T-cell (primary cell): Measurements from ENCODE around the gene GATA6. TPM values are rescaled to one million over a fixed set of nuclear protein-coding genes. Genes with fewer than 3 reads are reported as not detected.

Experiments
- ATAC-seq, 4 experiments: fragments of 200-7000 bp in 3 of 4; fragments of 150-1000 bp in 1 of 4; cut with Tn5 transposase; replicated peaks in 1 of 4; 1 replicate in 3 of 4; 2 replicates in 1 of 4; pipeline ENCODE4 v1.10.0; 2021; ENCODE audit warnings: moderate library complexity in 3 of 4, mild to moderate bottlenecking in 2 of 4, moderate number of reproducible peaks in 1 of 4
- CTCF ChIA-PET, 2 donors: fragments of 300-600 bp; sonication (Branson Sonifier 250); formaldehyde crosslinking; loops; one replicate each; lab custom pipeline; 2022; ENCODE audit warnings: antibody characterized with exemption in 2 of 2; lab: Charles Lee
- POLR2A ChIA-PET, 2 donors: fragments of 300-600 bp; sonication (Branson Sonifier 250); formaldehyde crosslinking; loops; one replicate each; lab custom pipeline; 2022; ENCODE audit warnings: antibody characterized with exemption in 2 of 2; lab: Charles Lee
- DNase-seq, 35 experiments: peaks; one replicate each; pipeline versions ENCODE4 v3.0.0 to v3.0.0-alpha.2; 2013 to 2023
- H3K27ac ChIP-seq: one replicate; pipeline ENCODE4 v1.5.1; 2013; ENCODE audit warnings: low read length
- H3K27me3 ChIP-seq, 2 experiments: replicated peaks in 1 of 2; 1 replicate in 1 of 2; 2 replicates in 1 of 2; pipeline versions ENCODE4 v1.6.1 to v1.7.0; 2013; ENCODE audit warnings: low read length in 1 of 2, mixed read lengths in 1 of 2; ENCODE audit not compliant: control insufficient read depth in 2 of 2, insufficient read depth in 2 of 2; ENCODE audit errors: extremely low read depth in 1 of 2
- H3K36me3 ChIP-seq, 2 donors: 1 replicate in 1 of 2; 2 replicates in 1 of 2; pipeline versions ENCODE4 v1.6.1 to v1.7.0; 2013; ENCODE audit warnings: low read length in 1 of 2; ENCODE audit not compliant: control insufficient read depth in 2 of 2, insufficient read depth in 1 of 2; ENCODE audit errors: extremely low read depth in 1 of 2
- H3K4me1 ChIP-seq, 2 experiments: 1 replicate in 1 of 2; 2 replicates in 1 of 2; pipeline versions ENCODE4 v1.6.1 to v1.7.0; 2013; ENCODE audit warnings: low read length in 2 of 2, mixed read lengths in 1 of 2; ENCODE audit not compliant: insufficient read depth in 2 of 2, control insufficient read depth in 1 of 2; ENCODE audit errors: extremely low read depth in 1 of 2
- H3K4me3 ChIP-seq, 2 donors: 1 replicate in 1 of 2; 2 replicates in 1 of 2; pipeline versions ENCODE4 v1.5.1 to v1.7.0; 2013; ENCODE audit warnings: mild to moderate bottlenecking in 2 of 2, low read length in 1 of 2, moderate library complexity in 1 of 2; ENCODE audit not compliant: control insufficient read depth in 1 of 2; ENCODE audit errors: extremely low read depth in 1 of 2
- H3K9me3 ChIP-seq: 2 replicates; pipeline ENCODE4 v1.7.0; 2013
- H3K27ac Mint-ChIP-seq, 2 donors: one replicate each; pipeline ENCODE4 v1.8.0; 2020 to 2021; ENCODE audit warnings: mild to moderate bottlenecking in 2 of 2, mixed read lengths in 2 of 2
- H3K27me3 Mint-ChIP-seq, 2 donors: one replicate each; pipeline ENCODE4 v1.8.0; 2021 to 2022; ENCODE audit warnings: mixed read lengths in 2 of 2
- H3K36me3 Mint-ChIP-seq: one replicate; pipeline ENCODE4 v1.8.0; 2021; ENCODE audit warnings: mixed read lengths
- H3K4me1 Mint-ChIP-seq, 3 donors: one replicate each; pipeline ENCODE4 v1.8.0; 2020 to 2022; ENCODE audit warnings: mixed read lengths in 3 of 3, mild to moderate bottlenecking in 1 of 3
- H3K4me3 Mint-ChIP-seq, 3 donors: one replicate each; pipeline ENCODE4 v1.8.0; 2020 to 2022; ENCODE audit warnings: mild to moderate bottlenecking in 3 of 3, mixed read lengths in 3 of 3, moderate library complexity in 3 of 3
- H3K9me3 Mint-ChIP-seq, 3 donors: one replicate each; pipeline ENCODE4 v1.8.0; 2020 to 2022; ENCODE audit warnings: mixed read lengths in 3 of 3
- WGBS: methylation state at CpG from one replicate; pipeline ENCODE4 v1.1.5; 2013; ENCODE audit warnings: missing lambda C conversion rate; ENCODE audit not compliant: insufficient coverage; 5-methylcytosine and 5-hydroxymethylcytosine counted together
- total RNA-seq, 35 experiments: library from RNA in 6 of 35; stranded (reverse) in 6 of 35; fragments of 120-200 nt in 1 of 35; gene quantifications; one replicate each; pipeline versions ENCODE4 v1.2.1 to v1.2.4 and lab custom pipeline; 2013 to 2026

Gene GATA6
- total RNA-seq, 5 donors from 2014 or later (not counting 1 experiment from before 2014, with no cell fraction given) = 0.13 to 0.96 (median 0.59) TPM

- no peak for ATAC-seq
- H3K36me3 Mint-ChIP-seq = no peaks in the 10 kb centered on the region
- CTCF ChIA-PET = no interaction called here
- no peaks in the 10 kb centered on the region for H3K9me3 Mint-ChIP-seq
- Histone ChIP-seq H3K4me1 (peaks cover 5 to 49% of the 10 kb centered on the region in 2 experiments), H3K4me3 (no peak overlapping the region), H3K27ac (no peak overlapping the region), H3K9me3 (no peaks in the 10 kb centered on the region), H3K27me3 (peaks cover 31 to 75% of the 10 kb centered on the region in 2 experiments), H3K36me3 (no peaks in the 10 kb centered on the region)
- H3K27me3 Mint-ChIP-seq = peaks cover 56 to 66% of the 10 kb centered on the region in 2 donors
- peak in 1 of 35 experiments; percentile 11 for DNase-seq
- 7% methylated on average over 37 of the region's 50 CpGs for WGBS
- peak overlapping the region; percentile 37 to 49 (median 43) for H3K4me3 Mint-ChIP-seq
- POLR2A ChIA-PET = no interaction called here
- peaks cover 1 to 23% (median 18%) of the 10 kb centered on the region in 3 donors for H3K4me1 Mint-ChIP-seq
- H3K27ac Mint-ChIP-seq = no peak overlapping the region
Observed at GRCh38 chr18:22165049-22165602, 4.3 kb upstream of the GATA6 start.

GRCh38 chr18:22165603-22166068, 3.8 kb upstream of the GATA6 start:
- Mint-ChIP-seq H3K27ac (no peak overlapping the region), H3K36me3 (no peaks in the 10 kb centered on the region), H3K4me3 (peak overlapping the region in 1 of 3 donors; percentile 49), H3K9me3 (no peaks in the 10 kb centered on the region), H3K4me1 (peaks cover 6 to 26% (median 21%) of the 10 kb centered on the region in 3 donors), H3K27me3 (peaks cover 58 to 70% of the 10 kb centered on the region in 2 donors)
- ATAC-seq = no peak
- POLR2A ChIA-PET = no interaction called here
- H3K4me1 ChIP-seq = peaks cover 5 to 54% of the 10 kb centered on the region in 2 experiments
- H3K9me3 ChIP-seq = no peaks in the 10 kb centered on the region
- no peak for DNase-seq
- whole genome bisulfite sequencing = 7% methylated on average over 56 of the region's 57 CpGs
- no peak overlapping the region for H3K27ac ChIP-seq
- CTCF ChIA-PET = no interaction called here
- H3K36me3 ChIP-seq = no peaks in the 10 kb centered on the region
- peaks cover 31 to 80% of the 10 kb centered on the region in 2 experiments for H3K27me3 ChIP-seq
- H3K4me3 ChIP-seq = no peak overlapping the region

- Mint-ChIP-seq H3K4me1 (peaks cover 6 to 28% (median 24%) of the 10 kb centered on the region in 3 donors), H3K36me3 (no peaks in the 10 kb centered on the region), H3K27me3 (peaks cover 54 to 73% of the 10 kb centered on the region in 2 donors), H3K27ac (no peak overlapping the region), H3K4me3 (peak overlapping the region in 1 of 3 donors; percentile 34), H3K9me3 (no peaks in the 10 kb centered on the region)
- POLR2A ChIA-PET = no interaction called here
- CTCF ChIA-PET = no interaction called here
- Histone ChIP-seq H3K36me3 (no peaks in the 10 kb centered on the region), H3K4me3 (no peak overlapping the region), H3K9me3 (no peaks in the 10 kb centered on the region), H3K4me1 (peaks cover 5 to 59% of the 10 kb centered on the region in 2 experiments), H3K27ac (no peak overlapping the region), H3K27me3 (peaks cover 33 to 85% of the 10 kb centered on the region in 2 experiments)
- ATAC-seq (no peak), DNase-seq (no peak)
- 10% methylated on average over 35 of the region's 46 CpGs for WGBS
Observed at GRCh38 chr18:22166069-22166950, 3.1 kb upstream of the GATA6 start.

GRCh38 chr18:22167091-22167470, 2.3 kb upstream of the GATA6 start:
- peaks cover 28 to 79% of the 10 kb centered on the region in 2 experiments for H3K27me3 ChIP-seq
- H3K4me3 Mint-ChIP-seq = no peak overlapping the region
- no peak overlapping the region for H3K4me3 ChIP-seq
- H3K4me1 Mint-ChIP-seq = peaks cover 6 to 28% (median 24%) of the 10 kb centered on the region in 3 donors
- DNase-seq = no peak
- no peaks in the 10 kb centered on the region for H3K36me3 ChIP-seq
- no peaks in the 10 kb centered on the region for H3K9me3 Mint-ChIP-seq
- no peak for ATAC-seq
- no peak overlapping the region for H3K27ac ChIP-seq
- no peak overlapping the region for H3K27ac Mint-ChIP-seq
- POLR2A ChIA-PET = no interaction called here
- peaks cover 49 to 67% of the 10 kb centered on the region in 2 donors for H3K27me3 Mint-ChIP-seq
- H3K9me3 ChIP-seq = no peaks in the 10 kb centered on the region
- 10% methylated on average over 17 of the region's 25 CpGs for WGBS
- H3K4me1 ChIP-seq = peaks cover 5 to 60% of the 10 kb centered on the region in 2 experiments
- CTCF ChIA-PET = no interaction called here
- H3K36me3 Mint-ChIP-seq = no peaks in the 10 kb centered on the region

GRCh38 chr18:22167471-22168241, 1.7 kb upstream of the GATA6 start:
- peaks cover 5 to 60% of the 10 kb centered on the region in 2 experiments for H3K4me1 ChIP-seq
- Mint-ChIP-seq H3K27ac (no peak overlapping the region), H3K9me3 (no peaks in the 10 kb centered on the region), H3K36me3 (no peaks in the 10 kb centered on the region), H3K27me3 (peaks cover 47 to 67% of the 10 kb centered on the region in 2 donors), H3K4me3 (peak overlapping the region in 1 of 3 donors; percentile 46), H3K4me1 (peaks cover 6 to 28% (median 24%) of the 10 kb centered on the region in 3 donors)
- no peak overlapping the region for H3K4me3 ChIP-seq
- ChIA-PET CTCF (no interaction called here), POLR2A (no interaction called here)
- H3K36me3 ChIP-seq = no peaks in the 10 kb centered on the region
- DNase-seq = peak in 1 of 35 experiments; percentile 16
- WGBS = 13% methylated on average over 24 of the region's 34 CpGs
- ATAC-seq = no peak
- H3K27ac ChIP-seq = no peak overlapping the region
- peaks cover 29 to 85% of the 10 kb centered on the region in 2 experiments for H3K27me3 ChIP-seq
- no peaks in the 10 kb centered on the region for H3K9me3 ChIP-seq
